KOPT-K1 (cell line): ENCODE data around the gene MTLN.

Experiments
- H3K27ac ChIP-seq: fragments of 200-600 bp; sonication (generic); 2 replicates; pipeline ENCODE4 v1.5.1; 2016; ENCODE audit warnings: antibody characterized with exemption, mild to moderate bottlenecking, low read depth, low read length; ENCODE audit not compliant: poor library complexity, severe bottlenecking
- H3K36me3 ChIP-seq: fragments of 200-600 bp; sonication (generic); 2 replicates; pipeline ENCODE4 v1.5.1; 2017; ENCODE audit warnings: antibody characterized with exemption, mild to moderate bottlenecking, low read length, moderate library complexity; ENCODE audit not compliant: insufficient read depth
- H3K9me3 ChIP-seq: fragments of 200-600 bp; sonication (generic); 2 replicates; pipeline ENCODE4 v1.5.1; 2017; ENCODE audit warnings: antibody characterized with exemption, low read length, mild to moderate bottlenecking; ENCODE audit not compliant: insufficient read depth, poor library complexity, severe bottlenecking

MTLN gene

DNA sequence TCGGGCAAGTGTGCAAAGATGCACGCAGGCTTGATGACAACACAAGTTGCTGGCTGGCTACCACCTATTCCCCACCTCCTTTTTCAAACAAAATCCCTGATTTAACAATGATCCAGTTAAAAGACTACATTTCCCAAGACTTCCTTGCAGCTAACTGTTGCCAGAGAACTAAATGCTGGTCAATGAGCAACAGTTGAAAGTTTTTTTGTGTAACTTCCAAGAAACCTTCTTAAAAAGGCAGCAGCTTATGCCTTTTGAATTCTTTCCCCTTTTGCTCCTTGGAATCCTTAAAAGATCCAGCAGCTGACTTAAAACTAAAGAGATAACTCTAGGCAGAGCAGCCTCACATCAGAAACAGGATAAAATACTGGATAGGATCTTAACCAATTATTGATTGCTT lies 46.1 kb downstream of the MTLN start:
- no peak overlapping the region for H3K27ac ChIP-seq
- H3K36me3 ChIP-seq: no peaks in the 10 kb centered on the region
- H3K9me3 ChIP-seq: no peaks in the 10 kb centered on the region
